GM18499 (cell line): Measurements from ENCODE around the gene GNAQ.

Source experiments
- ATAC-seq: cut with Tn5 transposase; IDR thresholded peaks from one replicate; pipeline ENCODE4 v1.9.1; 2021; ENCODE audit warnings: moderate number of reproducible peaks; ENCODE audit not compliant: insufficient read depth, unreplicated experiment

The GNAQ gene

DNA sequence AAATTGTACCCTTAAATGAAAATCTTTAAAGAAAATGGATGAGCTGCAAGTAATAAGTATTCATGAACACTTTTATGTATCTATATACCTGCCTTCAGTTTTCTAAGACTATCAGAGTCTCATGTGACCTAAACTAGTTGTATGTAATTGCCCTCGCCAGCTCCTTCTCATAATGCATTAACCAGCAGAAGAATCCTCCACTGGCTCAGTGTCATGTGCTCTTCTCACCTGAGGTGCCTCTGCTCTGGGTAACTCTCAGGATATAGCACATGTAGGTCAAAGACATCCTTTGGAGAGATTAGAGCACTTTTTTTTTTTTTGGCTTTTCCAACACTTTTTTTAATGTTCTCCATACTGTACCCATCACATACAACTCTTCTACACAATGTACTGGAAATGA lies 199.8 kb downstream of the GNAQ start:
- ATAC-seq = no peak

DNA sequence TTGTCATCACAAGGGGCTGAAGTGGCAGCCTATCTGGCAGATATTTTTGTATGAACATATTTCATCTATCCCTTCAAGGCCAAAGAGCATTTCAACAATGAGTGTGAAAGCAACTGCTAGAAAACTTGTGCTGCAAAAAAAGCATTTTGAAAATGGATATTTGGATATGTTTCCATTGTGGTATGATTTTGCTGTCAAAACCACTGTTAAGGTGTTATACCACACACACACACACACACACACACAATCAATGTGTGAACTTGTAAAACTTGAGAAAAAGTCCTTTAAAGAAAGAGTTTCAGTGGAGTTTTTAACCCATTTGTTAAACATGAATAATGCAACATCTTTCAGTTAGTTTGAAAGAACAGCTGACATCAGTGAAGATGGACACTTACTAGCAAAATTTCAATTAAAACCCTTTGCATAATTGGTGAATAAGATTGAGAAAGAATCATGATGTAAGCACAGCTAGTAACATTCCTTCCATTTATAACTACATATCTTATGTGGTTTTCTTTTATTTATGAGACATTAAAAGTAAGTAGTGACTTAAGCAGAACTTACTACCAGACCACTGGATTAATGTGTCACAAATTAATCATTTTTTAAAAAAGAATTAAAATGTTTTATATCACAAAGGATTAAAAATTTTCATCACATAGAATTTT lies 200.9 kb downstream of the GNAQ start:
- no peak for ATAC-seq

DNA sequence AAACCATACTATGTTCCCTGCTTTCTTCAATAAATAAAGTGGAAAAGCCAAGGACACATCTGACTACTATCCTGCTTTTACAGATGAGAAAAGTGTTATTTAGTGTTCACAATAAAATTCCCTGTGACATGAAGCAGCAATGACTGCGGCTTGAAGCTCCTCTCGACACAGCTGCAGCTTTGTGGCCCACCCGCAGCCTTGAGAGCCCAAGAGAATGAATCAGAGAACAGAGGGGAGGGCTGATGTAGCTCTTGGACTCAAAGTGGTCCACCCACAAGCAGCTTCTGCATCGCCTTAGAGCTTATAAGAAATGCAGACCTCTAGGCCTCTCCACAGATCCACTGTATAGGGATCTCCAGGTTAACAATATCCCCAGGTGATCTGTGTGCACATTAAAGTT lies 202.2 kb downstream of the GNAQ start:
- no peak for ATAC-seq

DNA sequence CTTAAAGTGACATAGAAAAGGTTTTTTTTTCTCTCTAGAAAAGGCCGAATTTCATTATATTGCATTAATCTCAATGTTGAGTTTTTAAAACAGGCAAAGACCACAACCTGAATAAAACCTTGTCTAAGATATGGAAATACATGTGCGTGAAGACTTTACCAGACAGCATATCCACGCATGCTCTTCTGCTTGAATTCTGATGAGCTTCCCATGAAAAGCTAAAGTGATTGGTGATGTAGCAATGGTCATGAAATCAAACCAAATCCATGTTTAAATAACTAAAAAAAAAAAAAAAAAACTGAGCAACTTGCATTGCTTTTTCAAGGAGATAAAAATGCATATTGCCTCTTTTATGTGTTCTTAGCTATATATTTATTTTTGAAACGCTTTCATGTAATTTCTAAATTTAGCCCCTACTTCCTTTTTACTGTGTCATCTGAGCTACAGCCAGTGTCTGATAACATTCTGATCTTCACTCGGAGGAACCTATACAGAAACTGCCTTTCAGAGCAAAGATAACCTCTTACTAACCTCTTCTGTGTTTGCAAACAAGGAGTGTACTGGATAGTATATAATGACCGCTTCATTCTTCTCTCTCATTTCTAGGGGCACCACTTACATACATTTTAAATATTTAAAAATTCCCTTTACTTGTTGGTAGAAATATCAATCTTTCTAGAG lies 204.4 kb downstream of the GNAQ start:
- ATAC-seq = peak; percentile 71

DNA sequence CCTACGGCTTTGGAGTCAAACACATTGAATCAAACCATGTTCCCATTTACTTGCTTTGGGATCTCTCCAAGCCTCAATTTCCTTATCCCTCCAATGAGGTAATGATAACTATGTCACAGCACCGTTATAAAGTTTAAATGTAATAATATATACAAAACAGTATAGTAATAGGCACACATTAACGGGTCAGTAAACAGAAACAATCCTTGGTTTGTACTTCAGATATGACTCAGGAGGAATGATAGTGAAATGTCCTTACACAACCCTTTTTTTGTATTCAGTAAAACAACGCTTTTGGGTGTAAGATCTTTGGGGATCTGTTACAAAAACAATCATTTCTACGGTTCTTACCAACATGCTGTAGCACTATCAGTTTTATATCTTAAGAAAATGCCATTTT lies 205.0 kb downstream of the GNAQ start:
- no peak for ATAC-seq

DNA sequence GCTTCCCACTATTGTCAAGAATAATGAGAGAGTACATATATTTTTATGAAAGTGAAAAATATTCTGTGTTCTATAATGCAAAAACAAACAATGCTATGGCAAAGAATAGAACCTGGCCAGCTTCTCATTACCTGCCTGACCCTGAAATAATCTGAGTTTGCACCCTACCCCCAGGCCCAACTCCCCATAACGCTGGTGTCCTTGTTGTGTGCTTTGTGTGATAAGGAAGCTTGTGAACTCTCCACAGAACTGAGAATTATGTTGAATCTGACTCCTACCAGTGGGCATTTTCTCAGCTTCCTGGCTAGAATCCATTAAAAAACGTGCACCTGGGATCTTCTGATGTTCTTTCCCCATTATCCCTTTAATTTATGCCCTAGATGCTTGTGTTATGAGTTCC lies 205.5 kb downstream of the GNAQ start:
- ATAC-seq = no peak

DNA sequence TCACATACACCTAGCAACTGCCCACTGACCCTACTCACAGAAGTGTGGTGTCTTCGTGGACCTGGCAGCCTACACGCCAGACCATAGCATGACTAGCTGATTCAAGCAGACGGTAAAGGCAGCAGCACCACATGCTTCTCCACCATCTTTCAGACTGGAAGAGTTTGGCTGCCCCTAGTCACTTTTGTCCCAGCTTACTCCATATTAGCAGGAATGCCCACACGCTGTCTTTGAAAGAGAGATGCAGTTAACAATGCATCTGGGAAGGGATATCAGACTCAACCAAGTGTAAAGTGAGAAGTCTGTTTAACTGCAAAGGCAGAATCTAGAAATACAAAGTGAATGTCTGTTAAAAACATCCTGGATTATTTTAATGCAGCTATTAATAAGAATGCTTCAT lies 206.2 kb downstream of the GNAQ start:
- ATAC-seq = no peak

DNA sequence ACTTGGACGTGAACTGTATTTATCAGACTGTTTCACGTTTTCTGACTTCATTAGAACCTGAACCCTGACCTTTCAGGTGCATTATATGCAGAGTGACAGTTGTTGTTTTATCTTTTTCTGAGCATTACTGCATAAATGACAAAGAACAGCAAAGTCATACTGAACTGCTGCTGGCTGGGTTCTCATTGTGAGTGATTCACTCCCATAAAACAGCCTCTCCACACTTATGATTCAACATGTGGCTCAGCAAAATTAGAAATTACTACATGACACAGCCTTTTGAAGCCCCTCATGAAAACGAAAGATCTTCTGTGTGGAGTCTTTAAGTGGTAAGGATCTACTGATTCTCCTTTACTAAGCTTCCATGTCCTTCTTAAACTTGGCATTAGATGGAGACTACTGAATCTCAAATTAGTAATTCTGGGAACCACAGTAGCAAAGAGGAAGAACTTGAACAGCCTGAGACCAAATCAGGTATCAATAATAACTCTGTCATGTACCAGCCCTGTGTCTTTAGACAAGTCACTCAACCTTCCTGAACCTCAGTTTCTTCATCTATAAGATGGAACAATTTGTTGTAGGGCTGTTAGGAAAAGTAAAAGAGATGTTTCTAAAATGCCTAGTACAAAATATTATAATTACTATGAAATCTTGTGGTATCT lies 211.2 kb downstream of the GNAQ start:
- ATAC-seq = no peak

DNA sequence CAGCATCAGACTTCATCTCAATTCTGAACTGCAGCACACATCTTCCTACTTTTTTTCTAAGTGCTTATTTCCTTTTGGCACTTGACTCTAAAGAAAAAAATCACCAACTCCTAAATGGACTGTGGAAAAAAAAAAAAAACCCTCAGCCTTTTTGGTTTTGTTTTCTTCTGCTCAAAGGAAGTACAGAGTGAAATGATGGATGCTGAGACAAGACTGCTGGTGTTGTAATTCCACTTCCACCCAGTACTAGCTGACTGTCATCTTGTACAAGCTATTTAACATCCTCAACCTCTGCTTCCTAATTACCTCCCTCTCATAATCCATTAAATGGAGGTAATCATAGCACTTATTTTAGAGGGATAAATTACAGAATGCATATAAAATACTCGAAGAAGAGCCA lies 212.0 kb downstream of the GNAQ start:
- no peak for ATAC-seq

DNA sequence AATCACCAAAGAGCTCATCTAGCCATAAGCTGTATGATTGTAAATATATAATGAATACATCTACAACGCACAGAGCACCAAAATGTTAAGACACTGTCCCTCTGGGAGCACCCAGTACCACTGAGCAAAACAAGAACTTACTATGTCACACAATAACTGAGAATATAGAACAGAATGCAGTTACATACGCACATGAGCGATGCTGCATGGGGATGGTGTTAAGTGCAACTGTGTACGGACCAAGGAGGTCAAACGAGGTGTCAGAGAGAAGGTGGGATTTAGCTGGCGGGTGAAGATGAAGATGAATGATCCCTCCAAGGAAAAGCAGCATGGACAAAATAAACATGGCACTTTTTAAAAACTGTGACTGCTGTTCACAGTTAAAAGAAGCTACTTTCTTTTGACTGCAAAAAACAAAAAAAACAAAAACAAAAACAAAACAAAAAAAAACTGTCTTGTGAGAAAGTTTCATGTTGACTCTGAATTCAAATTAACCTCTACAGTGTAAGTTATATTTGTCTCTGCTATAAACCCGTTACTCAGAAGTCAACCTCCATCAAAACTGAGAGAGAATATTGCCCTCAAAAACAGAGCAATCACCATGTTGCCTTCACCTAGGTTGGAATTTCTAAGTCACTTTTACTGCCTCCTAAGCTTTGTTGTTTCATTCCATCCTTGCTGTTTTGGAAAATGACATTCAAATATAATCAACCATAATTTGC lies 213.9 kb downstream of the GNAQ start:
- ATAC-seq = no peak

DNA sequence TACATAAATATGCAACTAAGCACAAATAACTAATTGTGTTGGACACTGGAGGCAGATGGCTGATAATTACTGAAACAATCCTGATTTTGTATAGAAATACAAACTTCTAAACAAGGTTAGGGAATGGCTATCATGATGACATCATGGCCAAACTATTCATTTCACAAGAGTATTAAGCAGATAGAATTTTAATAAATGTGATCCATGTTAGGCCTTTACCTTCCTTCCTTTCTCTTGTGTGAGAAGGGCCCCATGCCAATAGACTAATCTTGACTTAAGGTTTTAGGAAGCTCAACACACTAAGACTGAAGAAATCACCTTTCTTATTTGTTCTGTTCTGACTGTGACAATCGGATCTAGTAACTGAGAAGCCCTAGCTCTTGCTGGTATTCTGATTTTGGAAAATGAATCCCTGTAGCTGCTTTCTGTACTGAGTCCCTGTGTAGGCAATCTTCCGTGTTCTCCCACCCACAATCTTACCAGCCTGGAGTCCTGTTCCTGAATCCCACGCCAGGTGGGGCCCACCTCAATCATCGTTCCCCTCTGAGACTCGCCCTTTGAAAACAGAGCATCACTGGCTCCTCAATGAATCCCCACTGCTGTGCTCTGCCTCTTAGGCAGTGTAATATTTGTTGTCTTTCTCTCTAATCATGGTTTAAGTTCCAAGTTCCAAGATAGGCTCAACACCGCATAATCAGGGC lies 214.8 kb downstream of the GNAQ start:
- no peak for ATAC-seq

DNA sequence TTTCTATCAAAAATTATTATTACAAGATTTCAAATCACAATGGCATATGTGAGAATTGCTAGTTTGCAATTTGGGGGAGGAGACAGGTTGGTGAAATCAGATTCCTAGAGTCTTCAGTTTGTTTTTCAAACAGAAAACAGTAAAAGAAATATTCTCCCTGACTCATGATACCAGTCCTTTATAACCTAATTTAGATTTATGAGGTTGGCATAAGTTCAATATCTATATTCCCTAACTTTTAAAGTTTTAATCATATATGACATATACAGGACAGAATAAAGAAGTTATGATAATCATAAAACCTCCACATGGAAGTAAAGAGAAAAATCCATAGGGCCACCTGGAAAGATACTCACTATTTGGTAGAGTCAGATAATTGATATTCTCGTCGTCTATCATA lies 216.4 kb downstream of the GNAQ start:
- no peak for ATAC-seq

DNA sequence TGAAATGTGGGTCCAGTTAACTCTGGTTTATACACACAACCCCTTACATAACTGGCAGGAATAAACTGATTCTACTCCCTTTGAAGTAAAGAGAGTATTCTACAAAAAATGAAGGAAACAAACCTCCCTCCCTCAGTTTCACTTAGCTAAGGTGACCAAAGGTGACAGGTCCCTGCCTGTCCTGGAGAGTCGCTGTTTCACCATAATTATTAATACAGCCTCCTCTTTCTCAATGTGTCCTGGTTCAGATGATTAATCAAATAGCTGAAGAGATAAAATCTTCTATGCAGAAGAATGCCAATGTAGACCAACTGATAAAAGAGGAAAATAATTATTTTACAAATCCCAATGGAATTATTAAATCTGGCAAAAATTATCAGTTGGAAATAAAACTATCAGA lies 219.8 kb downstream of the GNAQ start:
- no peak for ATAC-seq

DNA sequence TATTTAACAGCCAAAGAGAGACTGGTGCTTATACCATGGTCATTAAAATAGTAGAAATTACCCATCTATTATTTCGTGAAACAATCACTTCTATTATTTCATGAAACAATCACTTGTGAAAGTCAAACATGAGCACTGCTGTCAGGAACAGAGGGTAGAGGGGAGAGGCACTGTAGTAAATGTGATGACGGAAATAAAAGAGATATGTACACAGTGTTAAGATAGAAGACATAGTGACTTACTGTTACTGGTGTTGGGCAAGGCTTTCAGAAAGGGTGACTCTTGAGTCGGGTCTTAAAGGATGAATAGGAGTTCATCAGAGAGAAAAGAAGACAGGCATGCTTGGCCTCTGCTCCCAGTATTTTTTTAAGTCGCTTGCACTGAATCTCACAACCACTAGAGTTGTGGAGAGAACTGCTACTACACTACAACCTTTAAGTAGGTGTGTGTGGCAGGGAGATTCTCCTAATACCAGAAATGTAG lies 220.9 kb downstream of the GNAQ start:
- ATAC-seq = no peak

DNA sequence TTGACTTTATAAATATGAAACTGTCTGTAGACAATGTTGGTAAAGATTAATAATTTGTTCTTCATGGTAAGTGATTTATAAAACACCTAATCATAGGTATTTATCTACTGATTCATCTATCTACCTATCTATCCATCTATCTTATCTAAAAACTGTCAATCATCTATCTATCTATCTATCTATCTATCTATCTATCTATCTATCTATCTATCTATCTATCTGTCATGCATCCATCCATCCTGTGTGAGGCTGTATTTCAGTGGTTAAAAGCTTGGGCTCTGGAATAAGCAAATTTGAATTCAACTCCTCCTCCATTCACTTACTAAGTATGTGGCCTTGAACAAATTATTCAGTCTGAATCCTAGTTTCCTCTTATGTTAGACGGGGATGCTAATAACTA lies 221.6 kb downstream of the GNAQ start:
- ATAC-seq = no peak

DNA sequence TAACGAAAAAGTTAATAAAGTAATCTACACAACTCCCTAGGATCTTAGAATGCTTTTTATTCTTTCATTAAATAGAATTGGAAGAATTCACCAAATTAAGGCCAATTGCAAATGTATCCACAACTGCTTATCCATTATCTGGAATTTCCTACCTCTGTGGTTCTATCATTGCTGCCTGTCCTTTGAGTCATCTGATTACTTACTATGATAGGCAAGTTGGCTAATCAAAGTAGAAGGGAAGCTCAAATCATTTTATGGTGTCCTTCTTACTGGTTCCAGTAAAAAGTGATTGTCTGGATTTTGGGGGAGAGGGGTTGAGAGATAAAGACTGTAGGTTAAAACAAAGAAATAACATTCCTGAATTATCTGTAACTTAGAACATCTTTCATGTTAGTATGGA lies 222.1 kb downstream of the GNAQ start:
- ATAC-seq = no peak

DNA sequence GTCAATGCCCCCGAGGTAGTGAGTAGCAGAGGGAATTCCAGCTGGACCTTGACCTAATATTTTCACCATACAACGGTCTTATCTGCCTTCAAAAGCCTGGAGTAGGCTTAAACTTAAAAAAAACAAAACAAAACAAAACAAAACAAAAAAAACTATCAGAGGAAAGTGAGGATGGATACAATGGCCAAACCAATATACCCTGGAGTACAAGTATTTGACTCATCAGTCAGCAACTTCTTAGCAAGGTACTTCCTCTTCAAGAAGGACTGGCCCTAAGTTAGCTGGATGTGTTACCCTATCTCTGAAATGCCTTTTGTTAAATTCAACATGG lies 222.9 kb downstream of the GNAQ start:
- ATAC-seq = no peak

DNA sequence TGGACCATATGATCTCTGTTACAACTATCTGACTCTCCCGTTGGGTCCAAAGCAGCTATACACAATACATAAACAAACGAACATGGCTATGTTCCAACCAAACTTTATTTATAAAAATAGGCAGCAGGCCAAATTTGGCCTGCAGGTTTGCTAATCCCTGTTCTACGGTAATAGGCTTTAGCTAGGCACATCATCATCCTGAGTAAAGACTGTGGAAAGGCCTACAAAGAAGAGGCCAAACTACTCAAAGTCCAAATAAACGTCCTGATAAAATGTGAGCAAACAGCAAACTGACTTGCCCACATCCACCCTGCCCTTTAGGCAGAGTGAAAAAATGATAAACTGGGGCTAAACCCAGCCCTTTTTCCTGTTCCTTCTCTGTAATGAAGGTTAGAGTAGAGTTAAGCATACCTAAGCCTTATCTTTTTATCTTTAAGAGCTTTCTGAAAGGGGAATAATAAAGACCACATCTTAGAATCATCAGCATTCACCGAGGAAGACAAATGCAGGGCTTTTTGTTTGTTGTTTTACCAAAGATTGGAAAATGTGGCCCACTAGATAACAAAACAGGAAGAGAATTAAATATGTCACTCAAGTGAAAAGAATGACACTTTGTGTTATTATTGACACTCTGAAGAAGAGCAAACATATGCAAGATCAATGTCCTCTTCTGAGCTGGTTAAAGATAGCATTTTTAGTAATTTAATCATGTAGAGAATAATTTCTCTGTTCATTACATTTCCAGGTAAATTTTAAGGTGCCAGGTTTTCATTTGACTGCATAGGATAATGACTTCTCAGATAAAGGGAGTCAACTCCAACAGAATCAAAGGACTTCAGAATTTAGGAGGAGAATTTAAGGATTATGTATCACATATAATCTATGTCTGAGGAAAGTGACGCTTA lies 223.5 kb downstream of the GNAQ start:
- no peak for ATAC-seq

DNA sequence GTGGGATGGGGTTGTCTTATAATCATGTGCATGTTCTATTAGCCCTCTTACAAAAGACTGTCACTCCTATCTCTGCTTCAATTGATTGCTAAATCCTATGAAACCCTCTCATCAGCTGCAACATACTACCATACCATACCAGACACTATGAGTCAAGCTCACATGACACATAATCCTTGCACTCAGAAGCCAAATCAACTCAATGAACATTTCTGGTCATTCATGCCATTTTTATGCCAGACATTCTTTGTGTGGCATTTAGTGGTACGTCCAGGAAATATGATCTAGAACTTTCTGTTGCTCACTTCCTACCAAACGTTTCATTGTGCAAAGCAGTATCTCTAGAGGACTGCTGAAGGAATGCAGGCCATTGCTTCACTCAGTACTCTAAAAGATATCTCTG lies 224.3 kb downstream of the GNAQ start:
- no peak for ATAC-seq

DNA sequence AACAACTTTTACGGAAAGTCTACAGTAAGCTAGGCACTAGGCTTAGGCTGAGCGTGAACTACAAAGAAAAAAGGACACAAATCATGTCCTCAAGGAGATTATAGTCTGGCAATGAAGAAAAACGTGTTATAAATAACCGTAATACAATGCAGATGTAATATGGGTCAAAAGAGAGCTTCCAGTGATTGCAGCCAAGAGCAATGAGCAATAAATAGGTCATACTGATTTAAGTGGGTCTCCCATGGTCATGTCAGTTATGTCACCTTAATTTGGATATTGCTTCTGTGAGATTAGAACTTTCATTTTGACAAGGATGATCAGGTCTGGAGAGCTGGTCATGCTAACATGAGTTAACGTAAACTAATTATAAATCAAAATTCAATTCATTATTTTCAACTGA lies 224.9 kb downstream of the GNAQ start:
- no peak for ATAC-seq
